Stimulated activated naive CD4-positive, alpha-beta T cell (primary cell): ENCODE measurements around the gene TDO2.
A peak's percentile ranks its signal among the peaks of the same experiment; 100 is the strongest.
"Not testable (repeated sequence)": the region's sequence is repeated elsewhere in the genome, so short reads cannot be mapped to it uniquely, and the experiment has no call there.

Experiments
- DNase-seq, 6 experiments: peaks; one replicate each; lab custom pipeline; 2025; lab: John Stamatoyannopoulos, UW

TDO2 gene

DNA sequence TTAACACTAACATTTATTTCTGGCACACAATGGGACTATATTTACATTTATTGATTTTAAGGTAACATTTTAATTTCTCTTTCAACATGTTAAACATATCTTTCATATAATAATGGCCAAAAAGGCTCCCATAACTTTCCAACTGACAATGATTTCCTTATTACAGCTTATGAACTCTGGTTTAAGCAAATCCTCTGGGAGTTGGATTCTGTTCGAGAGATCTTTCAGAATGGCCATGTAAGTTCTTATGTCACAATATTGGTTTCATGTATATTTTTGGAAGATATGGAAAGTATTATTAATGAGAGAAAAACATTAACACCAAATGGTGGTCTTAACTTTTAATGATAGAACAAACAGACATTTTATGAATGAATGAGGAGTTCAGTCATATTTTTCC lies 4.1 kb downstream of the TDO2 start:
- no peak for DNase-seq

DNA sequence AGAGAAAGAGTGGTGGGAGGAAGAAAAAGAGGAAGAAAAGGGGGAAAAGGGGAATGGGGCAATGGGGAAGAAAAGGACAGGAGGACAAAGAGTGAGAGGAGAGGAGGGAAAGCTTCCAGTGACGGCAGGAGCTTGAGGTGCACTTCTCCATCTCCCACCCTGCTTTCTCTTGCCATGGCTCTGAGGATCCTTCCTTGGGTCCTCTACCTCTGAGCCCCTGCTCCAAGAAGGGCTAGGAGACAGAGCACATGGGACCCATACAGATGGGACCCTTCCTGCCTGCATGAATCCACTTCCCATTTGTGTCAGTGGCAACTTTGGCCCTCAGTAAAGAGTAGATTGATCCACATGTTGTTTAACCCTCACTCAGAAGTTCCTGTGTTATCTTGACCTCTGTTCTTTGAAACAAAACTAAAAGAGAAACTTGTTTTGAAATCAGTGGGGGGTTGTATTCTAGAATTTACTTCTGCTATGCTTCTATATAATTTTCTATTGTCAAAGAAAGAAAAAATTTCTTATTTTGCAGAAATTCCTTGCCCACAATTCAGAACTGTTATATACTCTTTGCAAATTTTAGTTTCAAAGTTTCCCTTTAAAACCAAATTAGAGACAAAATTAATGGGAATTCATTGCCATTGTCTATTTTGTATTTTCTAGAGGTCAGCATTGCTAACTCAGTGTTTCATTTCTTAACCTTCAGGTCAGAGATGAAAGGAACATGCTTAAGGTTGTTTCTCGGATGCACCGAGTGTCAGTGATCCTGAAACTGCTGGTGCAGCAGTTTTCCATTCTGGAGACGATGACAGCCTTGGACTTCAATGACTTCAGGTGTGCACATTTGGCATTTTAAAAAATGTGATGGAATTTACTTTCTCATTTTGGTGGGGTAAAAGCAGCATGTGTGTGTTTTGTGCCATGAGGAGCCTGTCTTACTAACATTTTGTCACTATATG lies 5.0 kb downstream of the TDO2 start:
- no peak for DNase-seq

DNA sequence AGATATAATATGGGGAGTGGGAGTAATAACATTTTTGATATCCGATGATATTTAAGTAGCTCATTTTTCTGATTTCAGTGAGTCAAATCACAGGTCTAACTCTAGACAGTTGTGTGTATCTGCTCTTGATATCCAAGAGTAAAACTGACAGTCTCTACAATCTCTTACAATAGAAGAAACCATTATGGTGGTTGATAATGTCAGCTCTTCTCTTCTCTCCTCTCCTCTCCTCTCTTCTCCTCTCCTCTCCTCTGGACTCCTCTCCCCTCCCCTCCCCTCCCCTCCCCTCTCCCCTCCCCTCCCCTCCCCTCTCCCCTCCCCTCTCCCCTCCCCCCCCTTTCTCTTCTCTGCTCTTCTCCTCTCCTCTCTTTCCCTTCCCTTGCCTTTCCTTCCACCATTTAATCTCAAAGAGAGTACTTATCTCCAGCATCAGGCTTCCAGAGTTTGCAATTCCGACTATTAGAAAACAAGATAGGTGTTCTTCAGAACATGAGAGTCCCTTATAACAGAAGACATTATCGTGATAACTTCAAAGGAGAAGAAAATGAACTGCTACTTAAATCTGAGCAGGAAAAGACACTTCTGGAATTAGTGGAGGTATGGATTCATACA lies 6.2 kb downstream of the TDO2 start:
- DNase-seq = no peak

DNA sequence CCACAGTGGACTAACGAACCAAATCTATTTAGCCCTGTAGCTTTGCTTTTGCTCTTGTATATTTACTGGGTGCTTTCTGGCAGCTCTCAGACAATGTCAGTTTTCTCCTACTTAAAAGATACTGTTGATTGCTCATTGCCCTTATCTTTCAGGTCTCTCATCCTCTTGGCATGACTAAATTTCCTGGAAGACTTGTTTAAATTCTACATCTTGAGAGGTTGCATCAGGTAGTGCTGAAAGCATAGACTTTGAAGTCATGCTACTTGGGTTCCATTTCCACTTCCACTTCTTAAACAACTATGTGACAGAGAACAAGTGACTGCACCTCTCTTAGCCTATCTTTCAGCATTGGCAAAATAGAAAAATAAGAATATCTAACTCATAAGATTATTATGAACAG lies 8.4 kb downstream of the TDO2 start:
- DNase-seq = no peak

DNA sequence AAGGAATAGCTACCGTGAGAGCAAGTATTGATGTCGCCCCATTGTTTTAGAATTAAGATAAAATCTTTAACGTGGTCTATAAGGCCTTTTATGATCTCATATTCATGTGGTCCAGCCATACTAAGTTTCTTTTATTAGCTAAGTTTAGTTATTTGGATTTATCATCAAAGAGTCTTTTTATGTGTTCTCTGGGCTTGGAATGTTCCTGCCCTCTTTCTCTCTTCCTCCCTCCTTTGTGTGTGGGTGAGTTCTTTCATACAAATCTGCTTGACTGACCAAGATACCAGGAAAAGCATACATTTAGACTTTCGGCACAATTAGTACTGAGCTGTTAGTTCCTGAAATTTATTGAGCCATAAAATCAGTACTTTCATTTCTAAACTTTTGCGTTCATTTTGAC lies 11.3 kb downstream of the TDO2 start:
- no peak for DNase-seq

DNA sequence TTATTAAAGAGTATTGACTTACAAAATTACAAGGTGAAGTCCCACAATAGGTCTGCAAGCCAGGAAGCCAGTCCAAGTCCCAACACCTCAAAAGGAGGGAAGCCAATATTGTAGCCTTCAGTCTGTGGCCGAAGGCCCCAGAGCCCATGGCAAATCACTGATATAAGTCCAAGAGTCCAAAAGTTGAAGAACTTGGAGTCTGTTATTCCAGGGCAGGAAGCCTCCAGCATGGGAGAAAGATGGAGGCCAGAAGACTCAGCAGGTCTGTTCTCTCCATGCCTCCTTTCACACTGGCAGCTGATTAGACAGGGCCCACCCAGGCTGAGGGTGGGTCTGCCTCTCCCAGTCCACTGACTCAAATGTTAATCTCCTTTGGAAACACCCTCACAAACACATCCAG lies 18.1 kb downstream of the TDO2 start:
- DNase-seq = no peak

DNA sequence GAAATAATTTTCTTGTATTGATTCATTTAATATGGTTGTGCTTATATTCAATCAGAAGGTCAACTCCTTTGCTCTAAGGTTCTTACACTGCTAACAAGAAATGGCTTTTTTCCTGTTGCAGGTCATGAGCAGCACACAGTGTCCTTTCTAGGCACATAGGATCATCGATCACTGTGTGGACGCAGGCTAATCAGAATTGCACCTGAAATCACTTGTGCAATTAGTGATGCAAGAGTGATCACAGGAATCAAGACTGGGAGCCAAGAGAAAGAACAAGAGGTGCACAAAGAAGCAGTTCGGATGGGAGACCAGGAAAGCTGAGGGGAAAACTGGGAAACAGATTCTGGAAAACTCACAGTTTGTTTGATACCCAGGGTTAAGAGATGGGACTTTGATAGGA lies 21.1 kb downstream of the TDO2 start:
- no peak for DNase-seq

DNA sequence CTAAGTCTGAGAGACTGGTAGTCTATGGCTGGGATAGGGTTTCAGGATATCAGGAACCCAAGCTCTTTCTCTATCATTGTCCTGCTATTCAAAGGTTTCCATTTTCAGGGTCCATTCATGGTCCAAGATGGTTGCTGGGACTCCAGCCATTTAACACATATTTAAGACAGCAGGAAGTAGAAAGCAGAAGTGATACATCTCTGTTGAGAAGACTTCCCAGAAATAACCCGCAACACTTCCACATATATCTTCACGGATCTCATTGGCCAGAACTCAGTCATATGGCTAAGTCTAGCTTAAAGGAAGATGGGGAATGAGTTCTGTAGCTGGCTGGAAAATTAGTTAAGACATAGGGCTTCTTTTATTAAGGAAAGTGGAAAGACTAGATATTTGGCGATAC lies 26.3 kb downstream of the TDO2 start:
- no peak for DNase-seq

DNA sequence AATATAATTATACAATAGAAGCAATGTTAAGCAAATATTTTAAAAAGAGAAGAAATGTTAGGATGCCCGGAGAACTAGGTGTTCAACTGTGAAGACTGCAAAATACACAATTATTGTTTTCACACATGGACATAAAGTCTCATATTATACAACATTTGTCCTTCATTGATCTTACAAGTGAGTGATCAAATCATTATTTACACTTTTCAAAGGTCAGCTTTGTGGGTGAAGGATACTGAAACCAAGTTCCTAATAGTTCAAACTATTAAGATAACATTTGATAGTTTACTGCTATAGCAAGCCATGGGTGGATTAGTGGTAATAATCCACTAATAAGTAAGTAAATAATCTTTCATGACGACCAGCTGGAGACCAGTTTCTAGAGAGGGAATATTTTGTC lies 26.8 kb downstream of the TDO2 start:
- no peak for DNase-seq

DNA sequence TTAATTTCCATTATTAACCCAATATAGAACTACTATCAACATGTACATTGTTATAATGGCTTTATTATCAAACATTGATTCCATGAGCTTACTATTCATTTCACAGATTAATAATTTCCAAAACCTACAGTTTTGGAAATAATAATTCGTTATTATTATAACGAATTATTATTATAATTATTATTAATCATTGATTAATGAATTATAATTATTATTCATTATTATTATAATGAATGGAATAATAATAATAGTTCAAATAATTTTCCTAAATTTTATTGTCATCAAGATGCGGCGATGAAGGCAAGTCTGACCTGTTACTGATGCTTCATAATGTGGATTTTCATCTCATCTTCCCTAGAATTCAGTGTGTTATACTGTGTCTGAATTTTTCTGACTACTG lies 28.1 kb downstream of the TDO2 start:
- DNase-seq = no peak

DNA sequence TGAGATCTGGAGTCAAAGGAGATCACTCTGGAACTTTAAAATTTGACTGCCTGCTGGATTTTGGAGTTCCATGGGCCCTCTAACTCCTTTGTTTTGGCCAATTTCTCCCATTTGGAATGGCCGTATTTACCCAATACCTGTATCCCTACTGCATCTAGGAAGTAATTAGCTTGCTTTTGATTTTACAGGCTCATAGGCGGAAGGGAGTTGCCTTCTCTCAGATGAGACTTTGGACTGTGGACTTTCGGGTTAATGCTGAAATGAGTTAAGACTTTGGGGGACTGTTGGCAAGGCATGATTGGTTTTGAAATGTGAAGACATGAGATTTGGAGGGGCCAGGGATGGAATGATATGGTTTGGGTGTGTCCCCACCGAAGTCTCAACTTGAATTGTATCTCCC lies 31.1 kb downstream of the TDO2 start:
- not testable (repeated sequence) for DNase-seq

DNA sequence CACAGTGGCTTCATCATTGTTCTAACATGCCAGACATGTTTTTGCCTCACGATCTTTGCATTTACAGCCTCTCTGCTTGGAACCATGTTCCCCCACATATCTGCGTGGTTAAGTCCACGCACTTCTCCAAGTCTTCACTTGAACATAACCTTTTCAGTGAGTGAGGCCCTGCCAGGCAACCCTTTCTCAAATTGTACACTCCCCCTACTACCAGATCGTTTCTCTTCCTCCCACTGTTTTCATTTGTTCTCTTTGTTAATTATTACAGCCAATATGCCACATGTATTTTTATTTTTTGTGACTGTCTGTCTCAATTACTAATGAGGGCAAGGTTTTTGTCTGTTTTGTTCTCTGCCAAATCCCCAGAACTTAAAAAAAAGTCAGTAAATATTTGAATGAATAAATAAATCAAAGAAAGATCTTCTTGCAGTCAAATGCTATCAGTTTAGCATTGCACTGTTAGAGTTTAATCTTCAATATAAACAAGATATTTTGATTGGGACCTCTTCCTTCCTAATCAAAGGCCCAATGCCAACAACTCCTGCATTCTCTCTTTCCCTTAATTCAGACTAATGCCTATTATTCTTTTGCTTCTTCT lies 32.0 kb downstream of the TDO2 start:
- DNase-seq = no peak

DNA sequence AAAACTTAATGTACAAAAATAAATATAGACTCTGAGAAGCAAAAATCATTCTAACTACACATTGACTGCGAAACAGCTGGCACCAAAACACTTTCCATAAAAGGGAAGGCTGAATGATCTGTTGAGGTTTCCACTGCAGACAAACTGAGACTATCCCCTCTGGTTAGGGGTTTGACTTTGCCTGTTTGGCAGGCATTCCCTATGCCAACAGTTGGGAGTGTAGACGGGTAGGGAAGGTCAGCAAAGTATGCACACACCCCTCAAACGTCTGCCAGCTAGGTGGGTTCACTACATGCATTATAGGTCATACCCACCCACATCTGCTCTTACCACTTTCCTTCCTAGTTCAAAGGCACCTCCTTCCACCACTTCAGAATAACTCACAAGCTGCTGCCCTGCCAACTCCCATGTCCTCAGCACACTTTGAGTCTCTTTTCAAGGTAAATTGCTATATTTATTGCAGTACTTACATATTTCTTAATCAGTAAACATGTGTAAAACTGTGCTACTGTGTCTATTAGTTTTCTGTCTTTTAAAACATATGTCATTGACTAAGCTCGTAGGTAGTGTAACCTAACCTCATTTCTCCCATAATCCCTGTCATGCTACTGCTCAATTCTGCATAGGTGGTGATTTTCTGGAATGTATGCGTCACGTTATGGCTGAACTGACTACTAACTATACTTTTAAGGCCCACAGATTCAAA lies 37.7 kb downstream of the TDO2 start:
- no peak for DNase-seq

DNA sequence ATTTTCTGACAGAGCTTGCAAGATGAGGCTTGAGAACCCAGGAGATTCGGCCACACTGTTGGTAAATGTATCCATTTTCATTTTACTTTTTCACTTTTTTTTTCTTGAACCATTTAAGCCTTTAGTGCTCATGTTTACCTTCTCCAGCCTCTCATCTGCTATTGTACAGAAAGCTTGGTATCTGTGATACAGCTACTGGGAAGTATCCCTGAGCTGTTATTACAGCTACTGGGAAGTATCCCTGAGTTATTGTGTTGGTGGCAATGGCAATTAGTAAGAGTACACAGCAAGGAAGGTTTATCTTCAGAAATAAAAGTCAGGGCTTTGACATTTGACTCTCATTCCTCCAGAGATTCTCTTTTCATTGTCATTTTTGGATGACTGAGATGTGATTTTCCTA lies 38.3 kb downstream of the TDO2 start:
- DNase-seq = no peak

DNA sequence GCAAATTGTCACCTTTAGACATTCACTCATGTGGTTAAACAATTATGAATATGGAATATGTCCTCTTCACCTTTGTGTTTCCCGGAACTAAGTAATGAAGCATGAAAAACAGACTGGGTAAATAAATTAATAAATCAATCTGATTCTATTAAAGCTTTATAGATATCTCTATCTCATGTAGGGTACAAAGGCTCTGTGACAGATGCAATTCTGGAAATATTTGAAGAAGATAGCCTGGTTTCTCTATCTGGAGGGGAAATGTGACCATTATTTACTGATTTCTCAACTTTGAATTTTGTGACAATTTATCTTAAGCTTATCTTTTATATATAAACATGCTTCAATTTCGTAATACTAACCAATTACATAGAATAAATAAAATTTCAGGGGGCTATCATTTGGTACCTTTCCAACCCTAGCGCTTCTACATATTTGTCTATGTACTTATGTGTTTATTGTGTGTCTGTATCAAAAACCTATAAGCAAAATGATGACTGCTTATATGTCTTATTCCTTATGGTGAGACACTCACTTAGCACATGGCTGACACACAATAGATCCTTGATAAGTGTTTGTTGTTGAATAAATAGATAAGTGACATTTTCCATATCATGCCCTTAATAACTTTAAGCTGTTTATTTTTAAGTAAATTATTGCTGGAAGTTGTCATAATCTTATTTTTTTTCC lies 40.3 kb downstream of the TDO2 start:
- no peak for DNase-seq

DNA sequence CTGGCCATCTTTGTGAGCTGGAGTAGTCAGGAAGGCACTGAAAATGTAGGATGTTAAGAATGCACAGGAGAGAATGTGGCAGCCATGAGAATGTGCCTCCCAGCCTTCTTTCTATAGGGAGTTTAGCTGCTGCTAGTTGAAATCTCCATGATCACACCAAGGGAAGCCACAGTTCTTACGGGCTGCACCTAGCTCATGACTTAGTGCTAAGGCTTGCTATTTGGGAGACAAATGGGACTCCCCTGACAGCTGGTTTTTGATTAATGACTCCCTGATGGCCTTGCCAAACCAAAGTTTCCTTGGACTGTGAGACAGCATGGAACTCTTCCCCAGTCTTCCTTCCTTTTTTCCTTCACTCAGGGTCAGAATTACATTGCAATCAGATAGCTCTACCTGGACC lies 41.0 kb downstream of the TDO2 start:
- DNase-seq = no peak

DNA sequence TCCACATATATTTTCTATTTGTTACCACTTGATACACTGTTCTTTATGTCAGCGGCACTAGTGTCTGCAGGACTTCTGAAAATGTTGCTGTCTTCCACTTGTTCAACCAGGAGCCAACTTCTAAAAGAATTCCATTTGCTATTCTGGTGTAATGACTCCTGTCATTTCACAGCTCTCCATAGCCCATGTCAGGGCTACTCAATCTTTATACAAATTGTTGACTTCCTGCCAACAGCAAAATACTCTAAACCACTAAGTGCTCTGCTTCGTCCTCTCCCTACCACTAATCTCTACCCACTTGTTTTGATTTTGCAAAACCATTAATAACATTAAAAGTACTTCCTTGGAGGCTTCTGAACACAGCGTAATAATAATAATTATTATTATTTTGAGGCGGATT lies 43.0 kb downstream of the TDO2 start:
- no peak for DNase-seq

DNA sequence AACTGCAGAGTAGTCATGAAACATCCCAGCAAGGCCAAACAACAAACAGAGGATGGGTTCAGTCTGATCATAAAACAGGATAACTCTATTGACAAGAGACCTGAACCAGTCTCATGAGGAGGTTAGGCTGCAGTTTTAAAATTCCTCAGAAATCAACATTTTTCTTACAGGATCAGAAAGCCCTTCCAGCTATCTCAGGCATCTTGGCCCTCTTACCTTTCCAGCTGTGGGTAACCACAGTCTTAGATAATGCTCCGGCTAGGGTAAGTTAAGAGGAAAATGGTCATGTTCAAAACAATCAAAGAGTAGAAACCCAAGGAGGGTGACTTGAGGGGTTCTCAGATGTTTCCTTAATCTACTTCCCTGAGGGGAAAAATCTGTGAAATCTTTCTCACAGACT lies 45.0 kb downstream of the TDO2 start:
- no peak for DNase-seq

DNA sequence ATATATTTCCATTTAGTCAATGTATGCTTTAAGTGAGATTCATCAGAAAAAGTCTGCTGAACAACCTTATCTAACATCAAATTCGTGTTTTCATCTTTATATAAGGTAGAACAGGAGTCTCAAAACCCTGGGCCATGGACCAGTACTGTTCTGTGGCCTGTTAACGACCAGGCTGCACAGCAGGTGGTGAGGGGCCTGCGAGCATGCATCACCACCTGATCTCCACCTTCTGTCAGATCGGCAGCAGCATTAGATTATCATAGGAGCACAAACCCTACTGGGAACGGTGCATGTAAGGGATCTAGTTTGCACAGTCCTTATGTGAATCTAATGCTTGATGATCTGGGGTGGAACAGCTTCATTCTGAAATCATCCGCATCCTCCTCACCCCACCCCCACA lies 47.0 kb downstream of the TDO2 start:
- DNase-seq = no peak

DNA sequence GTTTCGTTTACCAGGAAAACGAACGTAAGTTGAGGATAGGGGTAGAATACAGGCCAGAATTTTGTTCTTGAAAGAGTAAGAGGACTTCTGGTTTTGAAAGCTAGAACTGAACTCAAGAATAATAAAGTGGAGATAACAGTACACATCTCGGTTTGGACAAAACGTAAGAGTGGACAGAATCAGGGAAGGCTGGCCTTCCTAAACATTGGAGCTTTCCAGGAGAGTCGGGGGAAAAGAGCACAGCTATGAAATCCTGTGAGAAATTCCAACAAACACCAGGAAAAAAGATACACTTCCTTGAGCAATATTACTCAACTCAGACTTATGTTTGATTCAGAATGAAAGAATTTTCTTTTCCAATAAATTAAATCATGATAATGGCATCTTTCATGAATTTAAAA lies 49.0 kb downstream of the TDO2 start:
- DNase-seq = no peak

DNA sequence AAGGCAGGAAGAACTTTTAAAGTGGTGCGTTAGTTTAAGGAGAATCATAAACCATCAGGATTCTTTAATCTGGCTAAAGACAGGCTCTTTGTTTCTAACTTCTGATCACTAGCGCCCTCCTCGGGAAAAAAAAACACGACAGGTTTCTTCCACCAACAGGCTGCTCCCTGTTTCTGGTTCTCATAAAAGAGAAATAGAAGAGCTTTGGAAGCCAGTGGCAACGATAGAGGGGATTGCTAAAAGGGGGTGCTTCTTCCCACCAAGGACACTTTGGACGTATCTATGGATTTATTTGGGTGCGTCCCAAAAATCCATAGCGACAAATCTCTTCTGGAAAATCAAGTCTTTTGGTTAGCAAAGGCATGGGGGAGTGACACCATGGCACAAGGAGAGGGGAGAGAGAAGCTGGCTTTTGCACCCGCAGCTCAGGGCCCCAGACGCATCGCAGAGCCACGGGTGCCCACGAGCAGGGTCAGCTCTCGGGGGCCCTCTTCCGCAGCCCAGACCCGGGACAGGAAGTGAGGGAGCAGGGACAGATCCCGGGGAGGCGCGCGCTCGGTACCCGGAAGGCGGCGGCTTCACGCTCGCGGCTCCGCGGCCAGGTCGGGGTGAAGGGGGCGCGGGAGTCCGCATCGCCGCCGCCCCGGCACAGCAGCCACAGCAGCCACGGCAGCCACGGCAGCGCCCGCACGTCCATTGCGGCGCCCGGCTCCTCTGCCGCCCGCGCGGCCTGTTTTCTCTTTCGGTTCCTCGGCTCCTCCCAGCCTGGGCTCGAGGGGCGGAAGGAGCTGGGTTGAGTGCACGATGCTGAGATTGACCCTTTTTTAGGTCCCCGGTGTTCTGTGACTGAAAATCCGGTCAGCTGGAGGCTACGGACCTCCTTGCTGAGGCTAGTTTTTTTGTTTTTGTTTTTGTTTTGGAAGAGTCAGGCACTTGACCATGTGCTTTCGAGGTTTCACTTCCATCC lies 49.9 kb downstream of the TDO2 start, which contains the start of gene CTSO:
Gene CTSO (minus strand): TSS at position 716 of the 967 bp plus-strand sequence. CDS start 19 bp downstream, at position 697.
- peak; percentile 51 to 85 (median 63) for DNase-seq
